ENCODE data around the gene CFAP77.

CFAP77 gene

DNA sequence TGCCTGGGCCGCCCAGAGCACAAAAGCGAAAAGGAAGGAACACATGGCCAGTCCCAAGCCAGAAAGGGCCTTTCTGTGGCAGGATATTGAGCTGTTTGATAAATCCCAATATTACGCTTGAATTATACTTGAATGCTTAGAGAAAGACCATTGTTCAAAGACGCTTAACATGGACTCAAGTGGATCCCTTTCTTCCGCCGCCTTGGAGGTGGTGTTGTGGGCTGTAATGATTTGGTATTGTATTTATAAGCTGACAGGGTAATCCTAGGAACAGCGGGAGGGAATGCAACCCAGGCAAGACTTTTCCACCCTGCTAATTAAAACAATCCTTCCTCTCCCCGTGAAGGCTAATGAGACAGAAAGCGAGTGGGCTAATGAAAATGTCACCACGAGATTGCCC lies 24.9 kb downstream of the CFAP77 start:
- Histone ChIP-seq H3K27me3 (ENCODE audit: insufficient read depth, insufficient read length) (no peaks in the 10 kb centered on the region), H3K9me3 (ENCODE audit: insufficient read depth, low read length) (no peaks in the 10 kb centered on the region), H3K36me3 (ENCODE audit: insufficient read depth, insufficient read length, low read length) (no peaks in the 10 kb centered on the region), H3K4me1 (ENCODE audit: insufficient read depth, insufficient read length) (no peaks in the 10 kb centered on the region), H3K4me3 (ENCODE audit: insufficient read length, low read depth) (no peak overlapping the region), H3K9ac (ENCODE audit: insufficient read length, low read depth) (no peak overlapping the region)
- DNase-seq (ENCODE audit: low read depth, low spot score), result no peak
- TF ChIP-seq ZNF274 (IDR thresholded peaks at IDR 0.05; ENCODE audit: low read depth, low read length), result no peak

- Histone ChIP-seq H3K4me1 (ENCODE audit: insufficient read depth, insufficient read length) (peaks cover 9% of the 10 kb centered on the region), H3K4me3 (ENCODE audit: insufficient read length, low read depth) (no peak overlapping the region), H3K36me3 (ENCODE audit: insufficient read depth, insufficient read length, low read length) (no peaks in the 10 kb centered on the region), H3K27me3 (ENCODE audit: insufficient read depth, insufficient read length) (no peaks in the 10 kb centered on the region), H3K9ac (ENCODE audit: insufficient read length, low read depth) (no peak overlapping the region), H3K9me3 (ENCODE audit: insufficient read depth, low read length) (no peaks in the 10 kb centered on the region)
- TF ChIP-seq SUZ12 (IDR thresholded peaks at IDR 0.05; ENCODE audit: extremely low read depth, insufficient read depth, insufficient read length) (no peak), YY1 (IDR thresholded peaks at IDR 0.05; ENCODE audit: insufficient read depth, insufficient read length) (no peak), ZNF274 (IDR thresholded peaks at IDR 0.05; ENCODE audit: low read depth, low read length) (no peak)
- DNase-seq (ENCODE audit: low read depth, low spot score), result no peak
Observed at GRCh38 chr9:132439153-132439552, 29.1 kb downstream of the CFAP77 start.

DNA sequence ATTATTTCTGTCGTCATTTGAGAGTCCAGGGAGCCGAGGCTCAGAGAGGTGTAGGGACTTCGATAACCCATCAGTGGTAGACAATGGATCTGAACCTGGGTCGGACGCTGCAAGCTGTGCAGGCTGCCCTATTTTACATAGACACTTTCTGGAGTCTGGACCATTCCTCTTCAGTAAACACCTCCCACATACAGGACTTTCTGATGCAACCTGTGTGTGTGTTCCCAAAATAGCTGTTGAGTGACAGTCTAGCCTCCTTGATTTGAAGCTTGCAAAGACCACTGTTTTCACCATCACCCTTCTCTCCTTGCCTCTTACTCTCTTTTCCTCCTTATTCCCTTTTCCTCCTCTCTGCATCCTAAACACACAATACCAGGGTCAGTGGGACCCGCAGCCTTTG lies 30.7 kb downstream of the CFAP77 start:
- Histone ChIP-seq H3K27me3 (ENCODE audit: insufficient read depth, insufficient read length) (no peaks in the 10 kb centered on the region), H3K9me3 (ENCODE audit: insufficient read depth, low read length) (no peaks in the 10 kb centered on the region), H3K36me3 (ENCODE audit: insufficient read depth, insufficient read length, low read length) (no peaks in the 10 kb centered on the region), H3K4me1 (ENCODE audit: insufficient read depth, insufficient read length) (peaks cover 9% of the 10 kb centered on the region), H3K4me3 (ENCODE audit: insufficient read length, low read depth) (no peak overlapping the region), H3K9ac (ENCODE audit: insufficient read length, low read depth) (no peak overlapping the region)
- no peak for DNase-seq (ENCODE audit: low read depth, low spot score)
- TF ChIP-seq SUZ12 (IDR thresholded peaks at IDR 0.05; ENCODE audit: extremely low read depth, insufficient read depth, insufficient read length), result no peak
- no peak for TF ChIP-seq YY1 (IDR thresholded peaks at IDR 0.05; ENCODE audit: insufficient read depth, insufficient read length)

- no peak overlapping the region for H3K9ac ChIP-seq (ENCODE audit: insufficient read length, low read depth)
- no peak for DNase-seq (ENCODE audit: low read depth, low spot score)
- H3K4me1 ChIP-seq (ENCODE audit: insufficient read depth, insufficient read length), result peaks cover 9% of the 10 kb centered on the region
- H3K36me3 ChIP-seq (ENCODE audit: insufficient read depth, insufficient read length, low read length), result no peaks in the 10 kb centered on the region
- H3K27me3 ChIP-seq (ENCODE audit: insufficient read depth, insufficient read length), result no peaks in the 10 kb centered on the region
- TF ChIP-seq YY1 (IDR thresholded peaks at IDR 0.05; ENCODE audit: insufficient read depth, insufficient read length) (no peak), ZNF274 (IDR thresholded peaks at IDR 0.05; ENCODE audit: low read depth, low read length) (no peak), SUZ12 (IDR thresholded peaks at IDR 0.05; ENCODE audit: extremely low read depth, insufficient read depth, insufficient read length) (no peak)
- no peak overlapping the region for H3K4me3 ChIP-seq (ENCODE audit: insufficient read length, low read depth)
- no peaks in the 10 kb centered on the region for H3K9me3 ChIP-seq (ENCODE audit: insufficient read depth, low read length)
Observed at GRCh38 chr9:132441404-132441803, 31.4 kb downstream of the CFAP77 start.

- Histone ChIP-seq H3K36me3 (ENCODE audit: insufficient read depth, insufficient read length, low read length) (no peaks in the 10 kb centered on the region), H3K9me3 (ENCODE audit: insufficient read depth, low read length) (no peaks in the 10 kb centered on the region), H3K9ac (ENCODE audit: insufficient read length, low read depth) (no peak overlapping the region), H3K27me3 (ENCODE audit: insufficient read depth, insufficient read length) (peaks cover 8% of the 10 kb centered on the region), H3K4me1 (ENCODE audit: insufficient read depth, insufficient read length) (peaks cover 9% of the 10 kb centered on the region), H3K4me3 (ENCODE audit: insufficient read length, low read depth) (no peak overlapping the region)
- DNase-seq (ENCODE audit: low read depth, low spot score), result no peak
- TF ChIP-seq ZNF274 (IDR thresholded peaks at IDR 0.05; ENCODE audit: low read depth, low read length) (no peak), YY1 (IDR thresholded peaks at IDR 0.05; ENCODE audit: insufficient read depth, insufficient read length) (no peak), SUZ12 (IDR thresholded peaks at IDR 0.05; ENCODE audit: extremely low read depth, insufficient read depth, insufficient read length) (no peak)
Observed at GRCh38 chr9:132443951-132444607, 34.1 kb downstream of the CFAP77 start.

DNA sequence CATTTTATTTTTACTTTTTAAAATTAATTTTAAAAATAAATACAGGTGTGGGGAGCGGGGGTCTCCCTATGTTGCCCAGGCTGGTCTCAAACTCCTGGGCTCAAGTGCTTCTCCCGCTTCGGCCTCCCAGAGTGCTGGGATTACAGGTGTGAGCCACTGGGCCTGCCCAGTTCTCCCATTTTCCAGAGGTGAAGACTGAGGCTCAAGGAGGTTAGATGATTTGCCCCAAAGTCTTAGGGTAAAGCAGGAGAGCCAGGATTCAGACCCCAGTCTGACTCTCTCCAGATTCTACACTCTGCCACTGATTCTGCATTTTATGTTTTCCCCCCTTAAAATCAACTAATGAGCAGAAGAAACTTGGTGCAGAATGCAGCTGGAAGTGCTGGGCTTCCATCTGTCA lies 36.9 kb downstream of the CFAP77 start:
- DNase-seq (ENCODE audit: low read depth, low spot score), result no peak
- H3K4me3 ChIP-seq (ENCODE audit: insufficient read length, low read depth), result no peak overlapping the region
- no peak overlapping the region for H3K9ac ChIP-seq (ENCODE audit: insufficient read length, low read depth)
- H3K36me3 ChIP-seq (ENCODE audit: insufficient read depth, insufficient read length, low read length), result no peaks in the 10 kb centered on the region
- H3K4me1 ChIP-seq (ENCODE audit: insufficient read depth, insufficient read length), result no peaks in the 10 kb centered on the region
- TF ChIP-seq SUZ12 (IDR thresholded peaks at IDR 0.05; ENCODE audit: extremely low read depth, insufficient read depth, insufficient read length), result no peak
- no peak for TF ChIP-seq YY1 (IDR thresholded peaks at IDR 0.05; ENCODE audit: insufficient read depth, insufficient read length)
- no peak for TF ChIP-seq ZNF274 (IDR thresholded peaks at IDR 0.05; ENCODE audit: low read depth, low read length)
- H3K27me3 ChIP-seq (ENCODE audit: insufficient read depth, insufficient read length), result peaks cover 8% of the 10 kb centered on the region
- H3K9me3 ChIP-seq (ENCODE audit: insufficient read depth, low read length), result no peaks in the 10 kb centered on the region

DNA sequence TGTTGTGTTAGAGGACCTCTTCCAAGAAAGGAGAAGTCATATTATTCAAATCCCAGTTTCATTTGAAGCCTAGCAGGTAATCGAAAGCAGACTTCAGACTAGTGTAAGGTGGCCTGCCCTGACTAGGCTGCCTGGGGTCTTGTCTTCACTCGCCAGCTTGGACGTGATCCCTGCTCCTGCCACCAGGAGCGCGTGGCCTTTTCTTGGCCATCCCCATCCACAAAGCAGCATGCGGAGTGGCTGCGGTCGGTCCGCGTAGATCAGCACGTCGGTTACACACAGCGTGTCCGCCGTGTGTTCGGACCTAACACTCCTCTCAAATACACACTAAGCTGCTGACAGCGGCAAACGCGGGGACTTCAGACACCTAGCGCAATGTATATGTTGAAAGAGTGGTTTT lies 37.3 kb downstream of the CFAP77 start:
- Histone ChIP-seq H3K27me3 (ENCODE audit: insufficient read depth, insufficient read length) (peaks cover 8% of the 10 kb centered on the region), H3K9ac (ENCODE audit: insufficient read length, low read depth) (no peak overlapping the region), H3K4me1 (ENCODE audit: insufficient read depth, insufficient read length) (no peaks in the 10 kb centered on the region), H3K9me3 (ENCODE audit: insufficient read depth, low read length) (no peaks in the 10 kb centered on the region), H3K36me3 (ENCODE audit: insufficient read depth, insufficient read length, low read length) (no peaks in the 10 kb centered on the region), H3K4me3 (ENCODE audit: insufficient read length, low read depth) (no peak overlapping the region)
- no peak for DNase-seq (ENCODE audit: low read depth, low spot score)
- TF ChIP-seq ZNF274 (IDR thresholded peaks at IDR 0.05; ENCODE audit: low read depth, low read length) (no peak), SUZ12 (IDR thresholded peaks at IDR 0.05; ENCODE audit: extremely low read depth, insufficient read depth, insufficient read length) (no peak), YY1 (IDR thresholded peaks at IDR 0.05; ENCODE audit: insufficient read depth, insufficient read length) (no peak)

Measured in NT2/D1 (cell line).